DOHH2 (cell line): Measurements from ENCODE around the gene EEFSEC.

ENCODE experiments used
- EZH2phosphoT487 ChIP-seq: fragments of 200-600 bp; sonication (generic); IDR thresholded peaks from 2 replicates; pipeline ENCODE4 v1.6.1; 2017; ENCODE audit warnings: borderline replicate concordance, mild to moderate bottlenecking, antibody characterized with exemption, low read length, moderate library complexity, mixed read lengths
- TF ChIP-seq, protein P1 (sequence below): fragments of 200-600 bp; sonication (generic); IDR thresholded peaks from one replicate; pipeline ENCODE4 v1.5.1; 2014; ENCODE audit warnings: antibody characterized with exemption, mild to moderate bottlenecking, low read depth, low read length; ENCODE audit not compliant: poor library complexity, severe bottlenecking

DNA sequence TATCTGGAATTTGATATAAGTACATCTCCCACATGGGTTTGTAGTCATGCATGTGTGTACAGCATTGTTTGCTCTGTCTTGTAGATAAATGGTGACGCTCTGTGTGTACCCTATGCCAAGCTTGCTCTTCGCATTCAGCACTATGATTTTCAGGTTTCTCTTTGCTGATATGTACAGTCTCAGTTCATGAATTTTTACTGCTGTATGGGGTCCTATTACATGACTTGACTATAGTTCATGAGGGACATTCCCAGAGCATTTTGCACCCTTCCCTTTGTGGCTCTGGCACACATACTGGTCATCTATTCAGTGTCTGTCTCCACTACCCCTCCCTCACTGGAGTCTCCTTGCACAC is 132.7 kb downstream of the EEFSEC start:
- TF ChIP-seq, protein P1, sequence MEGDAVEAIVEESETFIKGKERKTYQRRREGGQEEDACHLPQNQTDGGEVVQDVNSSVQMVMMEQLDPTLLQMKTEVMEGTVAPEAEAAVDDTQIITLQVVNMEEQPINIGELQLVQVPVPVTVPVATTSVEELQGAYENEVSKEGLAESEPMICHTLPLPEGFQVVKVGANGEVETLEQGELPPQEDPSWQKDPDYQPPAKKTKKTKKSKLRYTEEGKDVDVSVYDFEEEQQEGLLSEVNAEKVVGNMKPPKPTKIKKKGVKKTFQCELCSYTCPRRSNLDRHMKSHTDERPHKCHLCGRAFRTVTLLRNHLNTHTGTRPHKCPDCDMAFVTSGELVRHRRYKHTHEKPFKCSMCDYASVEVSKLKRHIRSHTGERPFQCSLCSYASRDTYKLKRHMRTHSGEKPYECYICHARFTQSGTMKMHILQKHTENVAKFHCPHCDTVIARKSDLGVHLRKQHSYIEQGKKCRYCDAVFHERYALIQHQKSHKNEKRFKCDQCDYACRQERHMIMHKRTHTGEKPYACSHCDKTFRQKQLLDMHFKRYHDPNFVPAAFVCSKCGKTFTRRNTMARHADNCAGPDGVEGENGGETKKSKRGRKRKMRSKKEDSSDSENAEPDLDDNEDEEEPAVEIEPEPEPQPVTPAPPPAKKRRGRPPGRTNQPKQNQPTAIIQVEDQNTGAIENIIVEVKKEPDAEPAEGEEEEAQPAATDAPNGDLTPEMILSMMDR = no peak
- TF ChIP-seq EZH2phosphoT487 = no peak
